DMS53 (cell line): Measurements from ENCODE around the gene C19orf25.
A peak's percentile ranks its signal among the peaks of the same experiment; 100 is the strongest.
"Not testable (repeated sequence)": the region's sequence is repeated elsewhere in the genome, so short reads cannot be mapped to it uniquely, and the experiment has no call there.

ENCODE experiments used
- DNase-seq: peaks from one replicate; lab custom pipeline; 2025; lab: John Stamatoyannopoulos, UW

The C19orf25 gene

GRCh38 chr19:1478934-1479707 is at the start of gene C19orf25:
Gene C19orf25, minus strand, starts transcription at chr19:1479215. Its CDS starts 312 bp downstream, at chr19:1478903.
- DNase-seq: peak; percentile 96

GRCh38 chr19:1527650-1528309 is 48.8 kb upstream of the C19orf25 start:
- no peak for DNase-seq

- DNase-seq: peak; percentile 41
Observed at GRCh38 chr19:1526979-1527649, 48.1 kb upstream of the C19orf25 start.

- DNase-seq: peak; percentile 29
Observed at GRCh38 chr19:1526066-1526778, 47.2 kb upstream of the C19orf25 start.

GRCh38 chr19:1525343-1525742 is 46.3 kb upstream of the C19orf25 start:
- DNase-seq: no peak

- DNase-seq: no peak
Observed at GRCh38 chr19:1524972-1525325, 45.9 kb upstream of the C19orf25 start.

GRCh38 chr19:1524287-1524971 is 45.4 kb upstream of the C19orf25 start:
- DNase-seq: no peak

GRCh38 chr19:1523412-1524286 is 44.6 kb upstream of the C19orf25 start, which contains the start of gene PLK5:
Gene PLK5, plus strand, starts transcription at chr19:1524077. Its CDS starts 2,920 bp downstream, at chr19:1526997.
- DNase-seq: no peak

- DNase-seq: no peak
Observed at GRCh38 chr19:1522838-1523237, 43.8 kb upstream of the C19orf25 start.

- DNase-seq: no peak
Observed at GRCh38 chr19:1522061-1522460, 43.0 kb upstream of the C19orf25 start.

GRCh38 chr19:1521636-1522035 is 42.6 kb upstream of the C19orf25 start:
- DNase-seq: no peak

GRCh38 chr19:1520203-1520780 is 41.3 kb upstream of the C19orf25 start:
- DNase-seq: peak; percentile 53

- DNase-seq: not testable (repeated sequence)
Observed at GRCh38 chr19:1519802-1520201, 40.8 kb upstream of the C19orf25 start.

- DNase-seq: no peak
Observed at GRCh38 chr19:1518471-1518870, 39.5 kb upstream of the C19orf25 start.

GRCh38 chr19:1516395-1516753 is 37.4 kb upstream of the C19orf25 start:
- DNase-seq: peak; percentile 28

- DNase-seq: no peak
Observed at GRCh38 chr19:1514986-1515721, 36.1 kb upstream of the C19orf25 start.

- no peak for DNase-seq
Observed at GRCh38 chr19:1514295-1514661, 35.3 kb upstream of the C19orf25 start.

- peak; percentile 60 for DNase-seq
Observed at GRCh38 chr19:1513499-1514294, 34.7 kb upstream of the C19orf25 start.
